IMR-90 (cell line): ENCODE data around the gene VAMP5. TPM values are rescaled to one million over a fixed set of nuclear protein-coding genes. Genes with fewer than 3 reads are reported as not detected.
A peak's percentile ranks its signal among the peaks of the same experiment; 100 is the strongest.

Source experiments
- ATAC-seq: fragments of 200-7000 bp; cut with Tn5 transposase; 2 replicates; pipeline ENCODE4 v1.9.1; 2020; ENCODE audit warnings: low read depth, mild to moderate bottlenecking, moderate library complexity
- BruUV-seq: library from RNA; stranded (reverse); fragments of 400-500 nt; replicated peaks from 2 replicates; lab custom pipeline; 2021; lab: Mats Ljungman, UMichigan
- CTCF ChIA-PET: fragments of 300-600 bp; formaldehyde crosslinking; extraction: SDS; loops from one replicate; lab custom pipeline; 2021; ENCODE audit warnings: antibody characterized with exemption; lab: Yijun Ruan, JAX
- POLR2A ChIA-PET: fragments of 300-600 bp; sonication (Branson Sonifier 250); formaldehyde crosslinking; loops from one replicate; lab custom pipeline; 2022; ENCODE audit warnings: antibody characterized with exemption; ENCODE audit not compliant: unreplicated experiment; lab: Charles Lee
- DNase-seq: peaks from one replicate; pipeline ENCODE4 v3.0.0; 2013
- H2AFZ ChIP-seq: replicated peaks from 2 replicates; pipeline ENCODE3; 2013; ENCODE audit warnings: low read length, mild to moderate bottlenecking; ENCODE audit not compliant: poor library complexity
- H2AK5ac ChIP-seq: 2 replicates; pipeline ENCODE4 v1.6.1; 2013; ENCODE audit warnings: low read depth, low read length, inconsistent platforms
- H2AK9ac ChIP-seq: replicated peaks from 2 replicates; pipeline ENCODE3; 2013; ENCODE audit warnings: mild to moderate bottlenecking, low read depth, low read length, moderate library complexity; ENCODE audit not compliant: poor library complexity
- H2BK120ac ChIP-seq: 2 replicates; pipeline ENCODE4 v1.6.1; 2013; ENCODE audit warnings: low read depth, low read length, inconsistent platforms
- H2BK15ac ChIP-seq: 3 replicates; pipeline ENCODE4 v1.6.1; 2013; ENCODE audit warnings: low read depth, low read length, inconsistent platforms
- H2BK20ac ChIP-seq: 2 replicates; pipeline ENCODE4 v1.6.1; 2013; ENCODE audit warnings: low read depth, mild to moderate bottlenecking, inconsistent platforms, low read length, moderate library complexity
- H2BK5ac ChIP-seq: 2 replicates; pipeline ENCODE4 v1.6.1; 2013; ENCODE audit warnings: mild to moderate bottlenecking, low read depth, low read length, inconsistent platforms; ENCODE audit not compliant: poor library complexity, severe bottlenecking
- H3K14ac ChIP-seq: replicated peaks from 2 replicates; pipeline ENCODE4 v1.6.1; 2013; ENCODE audit warnings: low read depth, low read length, inconsistent platforms
- H3K18ac ChIP-seq: 2 replicates; pipeline ENCODE4 v1.6.1; 2013; ENCODE audit warnings: low read depth, low read length, control low read depth
- H3K23ac ChIP-seq: 2 replicates; pipeline ENCODE4 v1.6.1; 2013; ENCODE audit warnings: low read depth, low read length, inconsistent platforms
- H3K27ac ChIP-seq: 2 replicates; pipeline ENCODE4 v1.5.1; 2013; ENCODE audit warnings: mild to moderate bottlenecking, control low read depth, low read length; ENCODE audit not compliant: insufficient read depth
- H3K27me3 ChIP-seq: 2 replicates; pipeline ENCODE4 v1.6.1; 2013; ENCODE audit warnings: low read length; ENCODE audit not compliant: control insufficient read depth, insufficient read depth
- H3K36me3 ChIP-seq: 2 replicates; pipeline ENCODE4 v1.6.1; 2013; ENCODE audit warnings: low read length, mixed read lengths; ENCODE audit not compliant: control insufficient read depth, insufficient read depth
- H3K4ac ChIP-seq: 2 replicates; pipeline ENCODE4 v1.6.1; 2013; ENCODE audit warnings: low read depth, low read length, inconsistent platforms
- H3K4me1 ChIP-seq: 2 replicates; pipeline ENCODE4 v1.6.1; 2013; ENCODE audit warnings: low read length, mixed read lengths; ENCODE audit not compliant: control insufficient read depth, insufficient read depth
- H3K4me2 ChIP-seq: 2 replicates; pipeline ENCODE4 v1.6.1; 2013; ENCODE audit warnings: low read depth, mild to moderate bottlenecking, control low read depth, low read length, moderate library complexity
- H3K4me3 ChIP-seq: 2 replicates; pipeline ENCODE4 v1.5.1; 2013; ENCODE audit warnings: low read depth, mild to moderate bottlenecking, control low read depth, low read length, moderate library complexity; ENCODE audit not compliant: insufficient read depth
- H3K56ac ChIP-seq: 2 replicates; pipeline ENCODE4 v1.6.1; 2013; ENCODE audit warnings: low read length, inconsistent platforms; ENCODE audit not compliant: insufficient read depth; ENCODE audit errors: extremely low read depth
- H3K79me1 ChIP-seq, 2 experiments: 2 replicates each; pipeline ENCODE4 v1.6.1; 2013; ENCODE audit warnings: low read length in 2 of 2, inconsistent platforms in 1 of 2, low read depth in 1 of 2
- H3K9ac ChIP-seq: 2 replicates; pipeline ENCODE4 v1.6.1; 2013; ENCODE audit warnings: low read depth, low read length, control low read depth
- H3K9me1 ChIP-seq: 2 replicates; pipeline ENCODE4 v1.6.1; 2013; ENCODE audit warnings: low read length, inconsistent platforms; ENCODE audit not compliant: insufficient read depth
- H3K9me3 ChIP-seq: 2 replicates; pipeline ENCODE4 v1.6.1; 2013; ENCODE audit warnings: low read length; ENCODE audit not compliant: control insufficient read depth, insufficient read depth
- H4K20me1 ChIP-seq: 2 replicates; pipeline ENCODE4 v1.6.1; 2013; ENCODE audit warnings: low read length, inconsistent platforms; ENCODE audit not compliant: insufficient read depth
- H4K5ac ChIP-seq: 2 replicates; pipeline ENCODE4 v1.6.1; 2013; ENCODE audit warnings: mild to moderate bottlenecking, low read depth, low read length, control low read depth
- H4K8ac ChIP-seq, 2 experiments: 2 replicates each; pipeline ENCODE4 v1.6.1; 2013; ENCODE audit warnings: low read depth in 2 of 2, low read length in 2 of 2, control low read depth in 1 of 2, inconsistent platforms in 1 of 2
- H4K91ac ChIP-seq: 2 replicates; pipeline ENCODE4 v1.6.1; 2013; ENCODE audit warnings: low read depth, low read length, inconsistent platforms; ENCODE audit not compliant: insufficient read depth
- BHLHE40 ChIP-seq: fragments of 150-350 bp; IDR thresholded peaks from 2 replicates; pipeline ENCODE4 v1.6.1; 2016; ENCODE audit warnings: mild to moderate bottlenecking, low read depth, low read length
- CHD1 ChIP-seq: IDR thresholded peaks from 2 replicates; pipeline ENCODE4 v1.6.1; 2012; ENCODE audit warnings: low read depth, low read length, improper control_type of control experiment
- MAFK ChIP-seq: IDR thresholded peaks from 2 replicates; pipeline ENCODE4 v1.6.1; 2012; ENCODE audit warnings: low read depth, low read length, improper control_type of control experiment
- POLR2A ChIP-seq: IDR thresholded peaks from 2 replicates; pipeline ENCODE4 v1.6.1; 2012; ENCODE audit warnings: mild to moderate bottlenecking, low read depth, low read length
- RAD21 ChIP-seq: IDR thresholded peaks from 2 replicates; pipeline ENCODE4 v1.6.1; 2012; ENCODE audit warnings: low read length, improper control_type of control experiment
- SMC3 ChIP-seq: fragments of 150-350 bp; IDR thresholded peaks from 2 replicates; pipeline ENCODE4 v1.6.1; 2016; ENCODE audit warnings: low read depth, mild to moderate bottlenecking, antibody characterized with exemption, low read length, moderate library complexity
- WGBS, 2 experiments: methylation state at CpG; one replicate each; pipeline versions ENCODE4 v1.1.5 to v1.1.7; 2013; ENCODE audit warnings: missing lambda C conversion rate in 2 of 2; ENCODE audit not compliant: insufficient read length in 1 of 2; ENCODE audit errors: extremely low coverage in 2 of 2; 5-methylcytosine and 5-hydroxymethylcytosine counted together
- dilution Hi-C: fragments of 300-500 bp; cut with HindIII; formaldehyde crosslinking; loops from one replicate; pipeline ENCODE4 v1.14.3; 2018; ENCODE audit warnings: low sequenced_read_pairs; ENCODE audit not compliant: unreplicated experiment
- in situ Hi-C: fragments of 300-500 bp; cut with MboI; formaldehyde crosslinking; loops from 3 replicates; pipeline ENCODE4 v1.14.3; 2019; ENCODE audit warnings: low sequenced_read_pairs, inconsistent platforms, mixed read lengths
- intact Hi-C: fragments of 100-400 bp; cut with micrococcal nuclease; formaldehyde crosslinking; loops from 2 replicates; pipeline ENCODE4 v1.10.0; 2022
- polyA plus RNA-seq, 3 experiments: library from polyadenylated mRNA; depleted of rRNA; stranded (reverse); fragments of >200 nt; gene quantifications; 2 replicates each; pipeline ENCODE4 v1.2.3, GENCODE V29; 2012; ENCODE audit warnings: low replicate concordance in 1 of 3
- total RNA-seq: library from RNA; depleted of rRNA; stranded (reverse); fragments of >200 nt; gene quantifications from 2 replicates; pipeline ENCODE4 v1.2.3, GENCODE V29; 2012
- TF ChIP-seq, protein P1 (sequence below): conservative IDR thresholded peaks from 2 replicates; pipeline ENCODE4 v1.5.1; 2012; ENCODE audit warnings: mild to moderate bottlenecking, low read depth, low read length, improper control_type of control experiment

The VAMP5 gene
- total and polyA plus RNA-seq, 2 of the 4 experiments (the other 2 are of a cell fraction): 13.8 to 103 TPM

DNA sequence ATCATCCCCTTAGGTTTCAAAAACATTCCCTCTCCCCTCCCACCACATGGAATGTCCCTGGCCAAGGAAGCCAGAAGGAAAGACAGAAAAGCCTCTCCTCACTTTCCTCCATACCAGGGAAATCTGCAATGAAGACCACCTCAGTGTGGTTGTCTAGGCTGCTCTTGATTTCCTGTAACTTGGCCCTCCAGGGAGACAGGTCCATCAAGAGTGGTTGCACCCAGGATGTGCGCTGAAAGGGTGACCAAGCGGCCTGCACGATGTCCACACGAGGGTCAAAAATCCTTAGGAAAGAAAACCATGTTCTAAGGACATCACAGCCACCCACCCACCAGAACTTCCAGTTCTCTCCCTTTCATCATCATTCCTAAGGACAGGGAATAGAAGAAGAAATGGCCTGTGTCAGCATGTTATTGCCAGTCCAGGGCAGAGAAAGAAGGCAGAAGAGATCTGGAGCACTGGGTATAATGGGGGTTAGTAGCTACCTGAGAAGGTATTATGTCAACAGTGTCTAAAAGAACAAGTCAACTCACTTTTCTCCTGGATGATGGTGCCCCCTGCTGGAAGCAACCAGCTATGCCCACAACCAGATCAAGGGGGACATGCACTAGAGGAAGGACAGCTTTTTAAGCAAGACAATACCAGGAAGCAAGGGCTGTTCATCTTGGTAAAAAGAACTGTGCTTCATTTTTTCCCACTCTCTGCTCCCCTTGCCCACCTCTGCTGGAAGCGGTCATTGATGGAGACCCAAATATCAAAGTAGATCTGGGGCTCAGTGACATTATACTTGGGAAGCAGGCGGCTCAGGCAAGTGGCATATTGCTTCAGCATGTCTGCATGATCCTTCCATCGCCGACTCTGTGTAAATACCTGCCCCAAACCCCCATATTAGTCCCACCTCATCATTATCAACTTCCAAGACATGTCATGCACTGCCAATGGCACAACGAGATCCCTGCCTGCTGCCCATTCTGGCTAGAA is 32.2 kb upstream of the VAMP5 start:
- H3K9me1 ChIP-seq: peaks cover 9% of the 10 kb centered on the region; the same call in 1 of the 2 replicates
- peak overlapping the region; percentile 98; the same call in 1 of the 2 replicates for H3K27ac ChIP-seq
- H3K4ac ChIP-seq: peak overlapping the region; percentile 63
- H3K4me2 ChIP-seq: no peak overlapping the region
- peak overlapping the region; percentile 68 for H2AK5ac ChIP-seq
- peaks cover 42% of the 10 kb centered on the region for H3K36me3 ChIP-seq
- POLR2A ChIA-PET: interaction anchor here (0.8 to 5.1 kb wide), 3 partner anchors 12 to 224 kb away, joined by 3 to 42 read pairs (median 4); partner anchors contain the start of genes MAT2A and TGOLN2
- peak overlapping the region; percentile 47 for H2AK9ac ChIP-seq
- peak overlapping the region; percentile 3; the same call in 1 of the 2 replicates for H3K18ac ChIP-seq
- ATAC-seq (peak; percentile 24; the same call in 1 of the 2 replicates), DNase-seq (peak; percentile 74)
- CTCF ChIA-PET: interaction anchor here (0.6 to 6.8 kb wide), 6 partner anchors 48 to 135 kb away, joined by 3 to 46 read pairs (median 3); partner anchors contain the start of gene SH2D6
- H3K23ac ChIP-seq: peak overlapping the region; percentile 37; the same call in 1 of the 2 replicates
- H3K27me3 ChIP-seq: no peaks in the 10 kb centered on the region
- H3K9ac ChIP-seq: no peak overlapping the region
- H4K8ac ChIP-seq: peak overlapping the region in 1 of 2 experiments; percentile 53; a peak in 1 of 4 replicates
- no peak overlapping the region for H3K4me3 ChIP-seq
- dilution Hi-C loops: no loop called here
- TF ChIP-seq POLR2A (0 out of 2 replicates have a peak, but pooled peaks have one; percentile 23), SMC3 (peak; percentile 95), BHLHE40 (no peak), RAD21 (peak; percentile 95), CHD1 (no peak), MAFK (peak; percentile 29; the same call in 1 of the 2 replicates)
- TF ChIP-seq, protein P1, sequence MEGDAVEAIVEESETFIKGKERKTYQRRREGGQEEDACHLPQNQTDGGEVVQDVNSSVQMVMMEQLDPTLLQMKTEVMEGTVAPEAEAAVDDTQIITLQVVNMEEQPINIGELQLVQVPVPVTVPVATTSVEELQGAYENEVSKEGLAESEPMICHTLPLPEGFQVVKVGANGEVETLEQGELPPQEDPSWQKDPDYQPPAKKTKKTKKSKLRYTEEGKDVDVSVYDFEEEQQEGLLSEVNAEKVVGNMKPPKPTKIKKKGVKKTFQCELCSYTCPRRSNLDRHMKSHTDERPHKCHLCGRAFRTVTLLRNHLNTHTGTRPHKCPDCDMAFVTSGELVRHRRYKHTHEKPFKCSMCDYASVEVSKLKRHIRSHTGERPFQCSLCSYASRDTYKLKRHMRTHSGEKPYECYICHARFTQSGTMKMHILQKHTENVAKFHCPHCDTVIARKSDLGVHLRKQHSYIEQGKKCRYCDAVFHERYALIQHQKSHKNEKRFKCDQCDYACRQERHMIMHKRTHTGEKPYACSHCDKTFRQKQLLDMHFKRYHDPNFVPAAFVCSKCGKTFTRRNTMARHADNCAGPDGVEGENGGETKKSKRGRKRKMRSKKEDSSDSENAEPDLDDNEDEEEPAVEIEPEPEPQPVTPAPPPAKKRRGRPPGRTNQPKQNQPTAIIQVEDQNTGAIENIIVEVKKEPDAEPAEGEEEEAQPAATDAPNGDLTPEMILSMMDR: peak; percentile 89
- peak overlapping the region; percentile 31; the same call in 1 of the 2 replicates for H4K5ac ChIP-seq
- intact Hi-C loops: loop anchor here (1.0 to 5.0 kb wide), 3 partner anchors 132 to 225 kb away; partner anchors contain the start of gene TGOLN2
- in situ Hi-C loops: loop anchor here (5.0 to 10.0 kb wide), 2 partner anchors 130 to 487 kb away; no protein-coding TSS in a partner anchor
- H2BK120ac ChIP-seq: peak overlapping the region; percentile 92; the same call in 1 of the 2 replicates
- WGBS, 2 experiments: 57% methylated on average over 2 of the region's 9 CpGs; no CpG with 5 or more reads in 1 of the 2 experiments
- peak overlapping the region; percentile 29 for H2BK5ac ChIP-seq
- no peak overlapping the region for H2BK15ac ChIP-seq
- peaks cover 8 to 50% of the 10 kb centered on the region in 2 experiments; a peak in 3 of 4 replicates for H3K79me1 ChIP-seq
- no peaks in the 10 kb centered on the region for H4K20me1 ChIP-seq
- BruUV-seq: no TSS peak
- peak overlapping the region; percentile 78 for H3K14ac ChIP-seq
- no peak overlapping the region; the same call in 1 of the 2 replicates for H2BK20ac ChIP-seq
- peak overlapping the region; percentile 17; the same call in 1 of the 2 replicates for H4K91ac ChIP-seq
- H3K9me3 ChIP-seq: no peaks in the 10 kb centered on the region
- H3K4me1 ChIP-seq: peaks cover 18% of the 10 kb centered on the region
- H3K56ac ChIP-seq: no peak overlapping the region
- H2AFZ ChIP-seq: no peak overlapping the region
